GM20431 (cell line): ENCODE measurements around the gene BCAM.
"Not testable (repeated sequence)": the region's sequence is repeated elsewhere in the genome, so short reads cannot be mapped to it uniquely, and the experiment has no call there.

Experiments
- in situ Hi-C: fragments of 300-500 bp; cut with MseI, MboI; formaldehyde crosslinking; loops from one replicate; pipeline ENCODE4 v1.15.0; 2020; ENCODE audit warnings: low sequenced_read_pairs; ENCODE audit not compliant: unreplicated experiment

BCAM gene

GRCh38 chr19:44846455-44847143 is 37.7 kb downstream of the BCAM start:
- in situ Hi-C loops: no loop called here

GRCh38 chr19:44847144-44848035 is 38.5 kb downstream of the BCAM start:
- in situ Hi-C loops: no loop called here

GRCh38 chr19:44848036-44848811 is 39.3 kb downstream of the BCAM start:
- in situ Hi-C loops: no loop called here

GRCh38 chr19:44848812-44849447 is 40.0 kb downstream of the BCAM start:
- in situ Hi-C loops: no loop called here

GRCh38 chr19:44850641-44851109 is 41.8 kb downstream of the BCAM start:
- in situ Hi-C loops: no loop called here

GRCh38 chr19:44851427-44851826 is 42.5 kb downstream of the BCAM start:
- in situ Hi-C loops: no loop called here

- in situ Hi-C loops: no loop called here
These were observed 46.7 kb downstream of the BCAM start for GRCh38 chr19:44855606-44856005.

- in situ Hi-C loops: no loop called here
These were observed 47.6 kb downstream of the BCAM start for GRCh38 chr19:44856421-44857083.

GRCh38 chr19:44857837-44858236 is 48.9 kb downstream of the BCAM start:
- in situ Hi-C loops: no loop called here

- in situ Hi-C loops: not testable (repeated sequence)
These were observed 52.7 kb downstream of the BCAM start for GRCh38 chr19:44861576-44861975.

GRCh38 chr19:44863990-44864389 is 55.1 kb downstream of the BCAM start:
- in situ Hi-C loops: no loop called here

- in situ Hi-C loops: no loop called here
These were observed 56.4 kb downstream of the BCAM start for GRCh38 chr19:44865196-44865767.

GRCh38 chr19:44866664-44867063 is 57.8 kb downstream of the BCAM start:
- in situ Hi-C loops: no loop called here

- in situ Hi-C loops: no loop called here
These were observed 58.7 kb downstream of the BCAM start for GRCh38 chr19:44867578-44867977.

- in situ Hi-C loops: no loop called here
These were observed 61.0 kb downstream of the BCAM start for GRCh38 chr19:44869733-44870470.
